Stomach (tissue), 4 donors: ENCODE data around the gene DENND6B.

Source experiments
- CTCF ChIP-seq, 7 experiments: fragments of 450-650 bp in 4 of 7; fragments of 200-600 bp in 3 of 7; sonication (generic) in 3 of 7; IDR thresholded peaks; one replicate each; pipeline ENCODE4 v1.5.1; 2016 to 2019; ENCODE audit warnings: antibody characterized with exemption in 7 of 7, control low read depth in 2 of 7, mild to moderate bottlenecking in 1 of 7
- POLR2AphosphoS5 ChIP-seq, 3 donors: sonication (generic); formaldehyde crosslinking; IDR thresholded peaks; one replicate each; pipeline ENCODE4 v1.6.1; 2016; ENCODE audit warnings: antibody characterized with exemption in 3 of 3

- TF ChIP-seq CTCF (IDR thresholded peaks at IDR 0.05) (no peak), POLR2AphosphoS5 (IDR thresholded peaks at IDR 0.05) (no peak)
These were observed 34.9 kb upstream of the DENND6B start for GRCh38 chr22:50361688-50362087.
